Muscle layer of colon (tissue), 2 donors: Measurements from ENCODE around the gene LKAAEAR1.

ENCODE experiments used
- H3K27ac ChIP-seq: one replicate; pipeline ENCODE4 v1.7.0; 2013; ENCODE audit warnings: low read depth, mild to moderate bottlenecking, low read length, moderate library complexity
- H3K27me3 ChIP-seq, 2 donors: one replicate each; pipeline ENCODE4 v1.7.0; 2013; ENCODE audit warnings: low read length in 2 of 2, mild to moderate bottlenecking in 2 of 2; ENCODE audit not compliant: insufficient read depth in 2 of 2, control insufficient read depth in 1 of 2
- H3K36me3 ChIP-seq: one replicate; pipeline ENCODE4 v1.7.0; 2013; ENCODE audit warnings: mild to moderate bottlenecking, low read length; ENCODE audit not compliant: insufficient read depth
- H3K4me1 ChIP-seq: one replicate; pipeline ENCODE4 v1.7.0; 2013; ENCODE audit warnings: mild to moderate bottlenecking, low read length; ENCODE audit not compliant: insufficient read depth
- H3K4me3 ChIP-seq, 2 donors: one replicate each; pipeline ENCODE4 v1.7.0; 2013; ENCODE audit warnings: low read length in 2 of 2, low read depth in 1 of 2, mild to moderate bottlenecking in 1 of 2, moderate library complexity in 1 of 2
- H3K9ac ChIP-seq: one replicate; pipeline ENCODE4 v1.7.0; 2013; ENCODE audit warnings: low read length
- H3K9me3 ChIP-seq: one replicate; pipeline ENCODE4 v1.7.0; 2013; ENCODE audit warnings: mild to moderate bottlenecking, low read length
- donor health status: abdominal sarcoma.
- donor health status: Adenocarcinoma of cecum.

LKAAEAR1 gene

GRCh38 chr20:64073476-64074183 is 10.6 kb downstream of the LKAAEAR1 start:
- H3K36me3 ChIP-seq: peaks cover 5% of the 10 kb centered on the region

DNA sequence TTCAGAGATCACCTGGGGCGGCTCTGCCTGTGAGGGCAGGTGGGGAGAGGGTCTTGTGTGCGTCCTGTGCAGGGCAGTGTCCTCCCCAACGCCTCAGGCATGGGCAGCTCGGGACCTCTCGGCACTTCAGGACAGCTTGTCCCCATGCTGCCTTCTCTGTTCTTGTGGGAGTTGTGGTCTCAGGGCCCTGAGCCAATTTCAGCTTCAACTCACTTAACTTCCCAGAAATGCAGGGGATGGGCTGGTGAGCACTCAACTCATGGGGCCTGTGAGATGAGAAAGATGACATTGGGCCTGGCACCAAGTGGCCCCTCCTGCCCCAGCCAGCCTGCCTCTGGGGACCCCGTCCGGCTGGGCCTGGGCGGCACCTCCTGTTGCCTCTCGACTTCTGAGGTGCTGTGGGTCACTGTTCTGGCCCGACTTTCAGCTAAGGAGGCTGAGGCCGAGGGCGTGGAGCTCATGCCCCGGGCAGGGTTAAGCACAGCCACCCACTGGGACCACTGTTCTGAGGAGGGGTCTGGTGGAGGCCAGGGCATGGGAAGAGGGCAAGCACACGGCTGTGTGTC is 11.6 kb downstream of the LKAAEAR1 start:
- H3K27me3 ChIP-seq: no peaks in the 10 kb centered on the region
- no peak overlapping the region for H3K27ac ChIP-seq
- peaks cover 5% of the 10 kb centered on the region for H3K36me3 ChIP-seq
- no peaks in the 10 kb centered on the region for H3K9me3 ChIP-seq
- no peak overlapping the region for H3K4me3 ChIP-seq
- H3K4me1 ChIP-seq: no peaks in the 10 kb centered on the region
- no peak overlapping the region for H3K9ac ChIP-seq

More at GRCh38 chr20:64073476-64074183, 10.6 kb downstream of the LKAAEAR1 start:
- peaks cover 0 to 4% of the 10 kb centered on the region in 2 donors for H3K27me3 ChIP-seq
- peaks cover 3% of the 10 kb centered on the region for H3K4me1 ChIP-seq
- H3K27ac ChIP-seq: no peak overlapping the region
- no peak overlapping the region for H3K9ac ChIP-seq
- no peaks in the 10 kb centered on the region for H3K9me3 ChIP-seq
- no peak overlapping the region for H3K4me3 ChIP-seq

DNA sequence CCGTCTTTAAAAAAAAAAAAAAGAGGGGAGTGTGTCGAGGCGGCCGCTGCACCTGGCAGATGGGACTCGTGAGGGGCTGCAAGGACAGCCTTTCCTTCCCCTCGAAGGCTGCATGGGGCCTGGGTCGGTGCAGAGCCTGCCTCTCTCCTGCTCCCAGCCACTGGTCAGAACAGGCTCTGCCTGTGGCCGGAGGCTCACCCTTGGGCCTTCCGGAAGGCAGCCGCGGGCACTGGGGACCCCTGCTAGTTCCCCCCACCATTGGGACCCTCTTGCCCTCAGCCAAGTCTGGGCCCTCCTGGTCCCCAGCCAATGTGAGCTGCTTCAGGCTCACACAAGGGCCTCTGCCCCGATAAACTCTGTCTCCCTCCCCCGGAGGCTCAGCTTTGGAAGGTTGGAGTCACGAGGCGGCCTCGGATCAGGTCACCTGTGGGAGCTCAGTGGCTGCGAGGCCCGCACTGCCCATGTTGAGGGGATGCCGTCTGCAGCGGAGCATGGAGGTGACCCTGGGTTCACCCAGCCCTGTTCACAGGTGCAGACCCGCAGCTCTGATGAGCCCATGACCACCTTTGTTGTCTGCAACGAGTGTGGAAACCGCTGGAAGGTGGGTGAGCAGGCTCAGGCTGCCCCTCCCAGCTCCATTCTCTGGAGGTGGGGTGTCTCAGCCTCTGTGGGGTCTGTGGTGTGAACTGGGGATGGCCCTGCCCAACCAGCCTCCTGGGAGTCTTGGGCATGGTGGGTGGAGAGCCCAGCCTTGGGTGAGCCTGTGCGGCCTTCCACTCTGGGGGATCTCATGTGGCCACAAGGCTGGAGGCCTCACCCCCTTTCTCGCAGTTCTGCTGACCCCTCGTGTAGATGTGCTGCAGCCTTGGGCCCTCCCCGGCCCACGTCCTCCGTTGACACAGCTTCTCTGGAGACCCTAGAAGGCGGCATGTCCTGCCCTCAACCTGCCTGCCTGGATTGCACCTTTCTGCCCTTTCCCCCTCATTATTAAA is 12.6 kb downstream of the LKAAEAR1 start:
- Histone ChIP-seq H3K27me3 (no peaks in the 10 kb centered on the region), H3K36me3 (peaks cover 5% of the 10 kb centered on the region)

GRCh38 chr20:64070244-64070993 is 13.8 kb downstream of the LKAAEAR1 start:
- no peaks in the 10 kb centered on the region for H3K9me3 ChIP-seq
- H3K4me1 ChIP-seq: no peaks in the 10 kb centered on the region
- no peak overlapping the region for H3K9ac ChIP-seq
- H3K27me3 ChIP-seq: no peaks in the 10 kb centered on the region
- peaks cover 5% of the 10 kb centered on the region for H3K36me3 ChIP-seq
- no peak overlapping the region for H3K4me3 ChIP-seq
- H3K27ac ChIP-seq: no peak overlapping the region

More for the DNA sequence above, 12.6 kb downstream of the LKAAEAR1 start:
- Histone ChIP-seq H3K9ac (no peak overlapping the region), H3K4me3 (no peak overlapping the region), H3K9me3 (no peaks in the 10 kb centered on the region), H3K27ac (no peak overlapping the region), H3K4me1 (no peaks in the 10 kb centered on the region)

- Histone ChIP-seq H3K4me1 (no peaks in the 10 kb centered on the region), H3K9me3 (no peaks in the 10 kb centered on the region), H3K27ac (no peak overlapping the region), H3K36me3 (peaks cover 5% of the 10 kb centered on the region), H3K4me3 (no peak overlapping the region), H3K27me3 (no peaks in the 10 kb centered on the region), H3K9ac (no peak overlapping the region)
These were observed 14.5 kb downstream of the LKAAEAR1 start for GRCh38 chr20:64069614-64070243.

GRCh38 chr20:64069209-64069613 is 15.0 kb downstream of the LKAAEAR1 start:
- Histone ChIP-seq H3K36me3 (peaks cover 5% of the 10 kb centered on the region), H3K9me3 (no peaks in the 10 kb centered on the region), H3K4me3 (no peak overlapping the region), H3K27ac (no peak overlapping the region), H3K27me3 (no peaks in the 10 kb centered on the region), H3K9ac (no peak overlapping the region), H3K4me1 (peaks cover 4% of the 10 kb centered on the region)

GRCh38 chr20:64068386-64069208 is 15.6 kb downstream of the LKAAEAR1 start:
- no peaks in the 10 kb centered on the region for H3K9me3 ChIP-seq
- H3K27ac ChIP-seq: no peak overlapping the region
- no peak overlapping the region for H3K4me3 ChIP-seq
- peaks cover 9% of the 10 kb centered on the region for H3K4me1 ChIP-seq
- H3K27me3 ChIP-seq: no peaks in the 10 kb centered on the region
- peaks cover 5% of the 10 kb centered on the region for H3K36me3 ChIP-seq
- H3K9ac ChIP-seq: no peak overlapping the region

GRCh38 chr20:64067733-64068307 is 16.4 kb downstream of the LKAAEAR1 start:
- H3K4me1 ChIP-seq: peaks cover 9% of the 10 kb centered on the region
- H3K9ac ChIP-seq: no peak overlapping the region
- no peak overlapping the region for H3K27ac ChIP-seq
- no peak overlapping the region for H3K4me3 ChIP-seq
- H3K36me3 ChIP-seq: peaks cover 5% of the 10 kb centered on the region
- H3K27me3 ChIP-seq: no peaks in the 10 kb centered on the region
- no peaks in the 10 kb centered on the region for H3K9me3 ChIP-seq

DNA sequence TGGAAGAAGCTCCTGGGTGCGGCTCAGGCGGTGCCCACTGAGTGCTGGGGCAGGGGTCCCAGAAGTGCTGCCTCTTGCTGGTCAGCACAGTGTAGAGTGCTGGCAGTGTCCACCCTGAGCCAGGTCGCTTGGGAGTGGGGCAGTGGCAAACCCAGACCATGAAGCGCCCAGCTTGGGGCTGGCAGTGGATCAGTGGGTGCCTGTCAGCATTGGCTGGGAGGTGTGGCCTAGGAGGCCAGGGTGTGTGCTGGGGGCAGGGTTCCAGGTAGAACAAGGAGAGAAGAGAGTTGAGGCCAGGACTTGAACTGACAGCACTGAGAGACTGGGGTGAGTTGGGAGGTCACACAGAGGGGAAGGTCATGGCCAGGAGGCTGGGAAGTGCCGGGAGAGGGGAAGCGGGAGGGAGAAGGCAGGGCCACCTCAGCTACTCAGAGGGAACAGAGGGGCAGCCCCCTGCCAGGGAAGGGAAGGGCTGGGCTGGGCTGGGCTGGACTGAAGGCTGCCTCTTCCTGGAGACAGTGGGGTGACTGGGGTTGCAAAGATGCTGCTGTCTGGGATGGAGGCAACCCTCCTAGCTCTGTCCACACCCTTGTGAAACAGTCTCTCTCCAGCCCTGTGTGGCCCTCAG is 17.1 kb downstream of the LKAAEAR1 start:
- Histone ChIP-seq H3K4me1 (peaks cover 15% of the 10 kb centered on the region), H3K9ac (no peak overlapping the region), H3K27me3 (no peaks in the 10 kb centered on the region), H3K4me3 (no peak overlapping the region), H3K27ac (no peak overlapping the region), H3K36me3 (peaks cover 5% of the 10 kb centered on the region), H3K9me3 (no peaks in the 10 kb centered on the region)
